Activated T-helper 17 cell treated with anti-CD3 and anti-CD28 coated beads, Interleukin-2, amount 50 U/mL, for 72 hours (primary cell): Measurements from ENCODE around the gene ZSCAN25. TPM values are rescaled to one million over a fixed set of nuclear protein-coding genes. Genes with fewer than 3 reads are reported as not detected.
A peak's percentile ranks its signal among the peaks of the same experiment; 100 is the strongest.

Source experiments
- ATAC-seq: fragments of 150-1000 bp; cut with Tn5 transposase; replicated peaks from 2 replicates; pipeline ENCODE4 v1.10.0; 2021; ENCODE audit warnings: mild to moderate bottlenecking, moderate library complexity
- H3K27ac Mint-ChIP-seq: one replicate; pipeline ENCODE4 v1.8.0; 2022; ENCODE audit warnings: mixed read lengths
- H3K27me3 Mint-ChIP-seq: one replicate; pipeline ENCODE4 v1.8.0; 2022; ENCODE audit warnings: mixed read lengths
- H3K36me3 Mint-ChIP-seq: one replicate; pipeline ENCODE4 v1.8.0; 2022; ENCODE audit warnings: low read depth, mild to moderate bottlenecking, mixed read lengths
- H3K4me1 Mint-ChIP-seq: one replicate; pipeline ENCODE4 v1.8.0; 2022; ENCODE audit warnings: mixed read lengths
- H3K4me3 Mint-ChIP-seq: one replicate; pipeline ENCODE4 v1.8.0; 2022; ENCODE audit warnings: mild to moderate bottlenecking, mixed read lengths
- H3K9me3 Mint-ChIP-seq: one replicate; pipeline ENCODE4 v1.8.0; 2022; ENCODE audit warnings: mixed read lengths
- total RNA-seq, 2 donors: library from RNA; stranded (reverse); gene quantifications; one replicate each; pipeline ENCODE4 v1.2.3, GENCODE V29; 2022

ZSCAN25 gene
- total RNA-seq, 2 donors from 2014 or later, result 25.0 to 58.4 TPM

DNA sequence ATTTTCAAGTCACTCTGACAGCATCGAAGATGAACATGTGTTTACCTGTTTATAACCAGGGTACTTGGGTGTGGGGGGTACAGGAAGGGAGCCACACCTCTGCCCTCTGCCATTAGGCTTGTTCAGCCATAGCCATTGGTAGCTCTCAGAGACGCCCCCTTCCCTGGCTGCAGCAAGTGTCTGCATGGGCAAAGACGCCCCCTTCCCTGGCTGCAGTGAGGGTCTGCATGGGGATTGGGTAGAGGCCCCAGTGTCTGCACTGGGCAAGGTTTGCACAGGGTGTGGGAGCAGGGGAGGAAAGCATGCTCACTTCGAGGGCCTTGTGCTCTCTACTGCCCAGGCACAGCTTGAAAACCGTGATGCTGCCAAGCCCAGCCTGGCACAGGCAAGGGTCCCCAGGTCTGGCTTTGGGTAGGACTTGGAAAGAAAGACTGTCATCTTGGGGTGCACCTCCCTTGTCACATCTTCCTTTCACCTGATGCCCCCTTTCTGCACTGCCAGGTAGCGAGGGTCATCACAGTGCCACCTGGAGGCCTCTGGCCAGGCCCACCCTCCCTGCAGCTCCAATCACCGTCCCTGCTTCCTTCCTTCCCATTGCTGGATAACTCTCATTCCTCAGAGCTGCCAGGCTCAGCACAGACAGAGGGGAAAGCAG is 15.0 kb upstream of the ZSCAN25 start:
- Mint-ChIP-seq H3K4me3 (no peak overlapping the region), H3K4me1 (no peaks in the 10 kb centered on the region), H3K27me3 (no peaks in the 10 kb centered on the region), H3K36me3 (no peaks in the 10 kb centered on the region), H3K27ac (no peak overlapping the region), H3K9me3 (no peaks in the 10 kb centered on the region)
- ATAC-seq, result no peak

DNA sequence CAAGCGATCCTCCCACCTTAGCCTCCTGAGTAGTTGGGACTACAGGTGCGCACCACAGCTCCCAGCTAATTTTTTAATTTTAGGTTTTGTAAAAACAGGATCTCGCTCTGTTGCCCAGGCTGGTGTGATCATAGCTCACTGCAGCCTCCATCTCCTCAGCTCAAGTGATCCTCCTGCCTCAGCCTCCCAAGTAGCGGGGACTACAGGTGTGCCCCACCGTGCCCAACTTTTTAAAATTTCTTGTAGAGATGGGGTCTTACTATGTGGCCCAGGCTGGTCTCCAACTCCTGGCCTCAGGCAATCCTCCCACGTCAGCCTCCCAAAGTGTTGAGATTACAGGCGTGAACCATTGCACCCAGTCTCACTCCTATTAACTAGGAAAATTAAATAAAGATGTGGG is 11.2 kb upstream of the ZSCAN25 start:
- H3K36me3 Mint-ChIP-seq, result no peaks in the 10 kb centered on the region
- no peaks in the 10 kb centered on the region for H3K9me3 Mint-ChIP-seq
- H3K4me3 Mint-ChIP-seq, result no peak overlapping the region
- no peak for ATAC-seq
- H3K27me3 Mint-ChIP-seq, result no peaks in the 10 kb centered on the region
- no peaks in the 10 kb centered on the region for H3K4me1 Mint-ChIP-seq
- no peak overlapping the region for H3K27ac Mint-ChIP-seq

DNA sequence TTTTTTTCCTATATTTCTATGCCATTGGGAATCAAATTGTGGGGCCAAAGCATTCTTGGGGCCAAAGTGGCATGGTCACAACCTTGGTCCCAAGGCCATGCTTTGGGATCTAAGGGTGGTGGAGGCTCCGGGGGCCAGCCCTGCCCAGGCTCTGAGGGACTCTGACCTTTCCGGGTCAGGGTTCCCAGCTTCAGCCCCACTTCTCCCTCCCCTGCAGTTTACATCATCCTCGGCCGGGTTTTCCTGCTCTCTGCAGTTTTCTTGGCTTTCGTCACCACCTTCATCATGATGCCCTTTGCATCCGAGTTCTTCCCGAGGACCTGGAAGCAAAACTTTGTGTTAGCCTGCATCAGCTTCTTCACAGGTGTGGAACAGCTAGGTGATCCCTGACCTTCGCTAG is 10.2 kb upstream of the ZSCAN25 start:
- no peak overlapping the region for H3K4me3 Mint-ChIP-seq
- no peaks in the 10 kb centered on the region for H3K27me3 Mint-ChIP-seq
- H3K36me3 Mint-ChIP-seq, result no peaks in the 10 kb centered on the region
- no peak overlapping the region for H3K27ac Mint-ChIP-seq
- no peak for ATAC-seq
- H3K4me1 Mint-ChIP-seq, result no peaks in the 10 kb centered on the region
- H3K9me3 Mint-ChIP-seq, result no peaks in the 10 kb centered on the region

DNA sequence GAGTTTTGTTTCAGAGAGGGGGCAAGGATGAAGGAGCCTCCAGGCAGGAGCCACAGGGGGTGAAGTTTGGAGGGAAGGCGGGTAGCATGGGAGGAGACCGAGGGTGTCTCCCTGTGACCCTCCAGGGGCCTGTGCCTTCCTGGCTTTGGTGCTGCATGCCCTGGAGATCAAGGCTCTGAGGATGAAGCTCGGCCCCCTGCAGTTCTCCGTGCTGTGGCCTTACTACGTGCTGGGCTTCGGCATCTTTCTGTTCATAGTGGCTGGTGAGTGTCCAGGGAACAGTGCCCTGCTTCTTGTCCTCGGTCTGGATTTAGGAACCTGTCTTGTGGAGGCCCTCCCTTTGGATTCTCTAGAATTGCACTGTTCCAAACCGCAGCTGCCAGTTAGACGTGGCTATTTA is 9.2 kb upstream of the ZSCAN25 start:
- Mint-ChIP-seq H3K4me3 (no peak overlapping the region), H3K27ac (no peak overlapping the region), H3K4me1 (no peaks in the 10 kb centered on the region), H3K36me3 (no peaks in the 10 kb centered on the region), H3K27me3 (no peaks in the 10 kb centered on the region), H3K9me3 (no peaks in the 10 kb centered on the region)
- ATAC-seq, result no peak

DNA sequence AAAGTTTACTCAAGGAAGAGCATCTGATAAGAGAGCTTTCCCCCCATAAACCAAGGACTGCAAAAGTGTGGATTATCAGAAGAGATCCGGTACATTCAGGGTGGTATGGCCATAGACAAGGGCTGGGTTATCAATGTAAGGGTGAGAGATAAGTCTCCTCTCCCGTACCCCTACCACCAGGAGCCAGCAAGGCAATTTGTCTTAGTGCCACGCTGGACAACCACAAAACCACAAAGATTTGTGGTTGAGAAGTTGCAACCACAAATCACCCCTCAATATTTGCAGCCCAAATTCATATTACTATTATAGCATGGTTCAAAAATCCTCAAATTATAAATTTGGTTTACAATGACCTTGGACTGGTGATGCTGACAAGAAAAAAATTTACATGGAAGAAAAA is 2.3 kb upstream of the ZSCAN25 start:
- no peak overlapping the region for H3K27ac Mint-ChIP-seq
- H3K27me3 Mint-ChIP-seq, result no peaks in the 10 kb centered on the region
- H3K4me3 Mint-ChIP-seq, result peak overlapping the region; percentile 97
- peaks cover 26% of the 10 kb centered on the region for H3K4me1 Mint-ChIP-seq
- peaks cover 31% of the 10 kb centered on the region for H3K36me3 Mint-ChIP-seq
- no peaks in the 10 kb centered on the region for H3K9me3 Mint-ChIP-seq
- ATAC-seq, result no peak

DNA sequence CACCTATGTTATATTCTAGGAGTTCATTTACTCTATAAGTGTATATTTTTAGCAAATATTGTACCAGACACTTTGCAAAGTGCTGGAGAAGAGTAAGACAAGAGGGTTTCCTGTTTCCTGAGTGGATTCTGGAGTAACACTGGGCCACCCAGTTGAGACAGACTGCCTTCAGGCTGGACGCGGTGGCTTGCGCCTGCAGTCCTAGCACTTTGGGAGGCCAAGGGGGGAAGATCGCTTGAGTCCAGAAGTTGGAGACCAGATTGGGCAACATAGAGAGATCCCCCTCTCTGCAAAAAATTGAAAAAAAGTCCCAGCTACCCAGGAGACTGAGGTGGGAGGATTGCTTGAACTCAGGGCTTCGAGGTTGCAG is 772 bp upstream of the ZSCAN25 start:
- Mint-ChIP-seq H3K9me3 (no peaks in the 10 kb centered on the region), H3K36me3 (peaks cover 46% of the 10 kb centered on the region), H3K4me3 (peak overlapping the region; percentile 97), H3K27ac (peak overlapping the region; percentile 97), H3K4me1 (peaks cover 26% of the 10 kb centered on the region), H3K27me3 (no peaks in the 10 kb centered on the region)
- no peak for ATAC-seq

DNA sequence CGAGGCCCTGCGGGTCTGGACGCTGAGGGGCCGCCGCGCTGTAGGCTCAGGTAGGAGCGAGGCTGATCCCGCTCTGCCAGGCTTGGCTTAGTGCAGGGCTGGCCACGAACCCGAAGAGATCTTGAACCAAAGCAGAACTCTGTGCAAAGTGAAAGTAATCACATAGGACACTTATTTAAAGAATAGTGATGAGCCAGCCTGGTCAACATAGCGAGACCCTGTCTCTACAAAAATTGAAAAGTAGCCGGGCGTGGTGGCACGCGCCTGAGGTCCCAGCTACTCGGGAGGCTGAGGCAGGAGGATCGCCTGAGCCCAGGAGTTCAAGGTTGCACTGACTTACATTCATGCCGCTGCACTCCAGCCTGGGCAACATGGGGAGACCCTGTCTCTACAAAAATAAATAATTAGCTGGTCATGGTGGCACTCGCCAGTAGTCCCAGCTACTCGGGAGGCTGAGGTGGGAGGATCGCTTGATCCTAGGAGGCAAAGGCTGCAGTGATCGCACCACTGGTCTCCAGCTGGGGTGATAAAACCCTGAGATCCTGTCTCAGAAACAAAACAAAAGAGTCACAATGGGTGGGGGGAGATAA is 541 bp downstream of the ZSCAN25 start:
- H3K4me1 Mint-ChIP-seq, result peaks cover 27% of the 10 kb centered on the region
- H3K27ac Mint-ChIP-seq, result peak overlapping the region; percentile 97
- no peak for ATAC-seq

DNA sequence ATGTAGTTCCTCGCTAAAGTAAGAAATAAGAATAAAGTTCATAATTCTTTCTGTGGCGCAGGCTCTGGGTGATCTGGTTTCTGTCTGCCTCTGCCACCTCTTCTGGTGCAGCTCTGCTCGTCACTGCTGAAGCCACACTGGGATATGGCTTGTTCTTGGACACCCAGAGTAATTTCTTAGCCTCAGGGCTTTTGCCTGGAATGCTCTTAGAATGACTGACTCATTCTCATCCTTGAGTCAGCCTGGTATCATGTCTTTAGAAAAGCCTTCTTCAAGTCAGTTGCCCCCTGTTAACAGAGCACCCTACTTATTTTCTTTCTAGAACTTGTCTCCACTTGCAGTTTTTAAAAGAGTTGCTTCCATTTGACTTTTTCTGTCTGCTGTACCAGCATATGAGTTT is 2.0 kb downstream of the ZSCAN25 start:
- H3K36me3 Mint-ChIP-seq, result peaks cover 73% of the 10 kb centered on the region

More for the DNA sequence above, 541 bp downstream of the ZSCAN25 start:
- H3K4me3 Mint-ChIP-seq, result peak overlapping the region; percentile 97
- no peaks in the 10 kb centered on the region for H3K9me3 Mint-ChIP-seq
- no peaks in the 10 kb centered on the region for H3K27me3 Mint-ChIP-seq
- H3K36me3 Mint-ChIP-seq, result peaks cover 59% of the 10 kb centered on the region

DNA sequence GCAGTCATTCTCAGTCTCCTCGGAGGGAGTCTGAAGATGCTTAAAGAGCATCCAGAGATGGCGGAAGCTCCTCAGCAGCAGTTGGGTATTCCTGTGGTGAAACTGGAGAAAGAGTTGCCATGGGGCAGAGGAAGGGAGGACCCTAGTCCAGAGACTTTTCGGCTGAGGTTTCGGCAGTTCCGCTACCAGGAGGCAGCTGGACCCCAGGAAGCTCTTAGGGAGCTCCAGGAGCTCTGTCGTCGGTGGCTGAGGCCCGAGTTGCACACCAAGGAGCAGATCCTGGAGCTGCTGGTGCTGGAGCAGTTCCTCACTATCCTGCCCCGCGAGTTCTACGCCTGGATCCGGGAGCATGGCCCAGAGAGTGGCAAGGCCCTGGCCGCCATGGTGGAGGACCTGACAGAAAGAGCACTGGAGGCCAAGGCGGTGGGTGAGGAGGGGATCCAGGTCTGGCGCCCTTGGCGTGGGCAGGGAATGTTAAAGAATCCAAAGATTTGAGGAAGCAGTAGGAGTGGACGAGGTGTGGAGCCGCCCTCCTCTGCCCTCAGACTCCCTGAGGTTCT is 2.9 kb downstream of the ZSCAN25 start:
- Mint-ChIP-seq H3K4me1 (peaks cover 40% of the 10 kb centered on the region), H3K4me3 (peak overlapping the region; percentile 97), H3K36me3 (peaks cover 83% of the 10 kb centered on the region), H3K27me3 (no peaks in the 10 kb centered on the region), H3K27ac (peak overlapping the region; percentile 97), H3K9me3 (no peaks in the 10 kb centered on the region)
- ATAC-seq, result no peak

More for the DNA sequence above, 2.0 kb downstream of the ZSCAN25 start:
- H3K4me3 Mint-ChIP-seq, result peak overlapping the region; percentile 97
- H3K27me3 Mint-ChIP-seq, result no peaks in the 10 kb centered on the region
- ATAC-seq, result no peak
- H3K4me1 Mint-ChIP-seq, result peaks cover 31% of the 10 kb centered on the region
- H3K27ac Mint-ChIP-seq, result peak overlapping the region; percentile 97
- no peaks in the 10 kb centered on the region for H3K9me3 Mint-ChIP-seq

DNA sequence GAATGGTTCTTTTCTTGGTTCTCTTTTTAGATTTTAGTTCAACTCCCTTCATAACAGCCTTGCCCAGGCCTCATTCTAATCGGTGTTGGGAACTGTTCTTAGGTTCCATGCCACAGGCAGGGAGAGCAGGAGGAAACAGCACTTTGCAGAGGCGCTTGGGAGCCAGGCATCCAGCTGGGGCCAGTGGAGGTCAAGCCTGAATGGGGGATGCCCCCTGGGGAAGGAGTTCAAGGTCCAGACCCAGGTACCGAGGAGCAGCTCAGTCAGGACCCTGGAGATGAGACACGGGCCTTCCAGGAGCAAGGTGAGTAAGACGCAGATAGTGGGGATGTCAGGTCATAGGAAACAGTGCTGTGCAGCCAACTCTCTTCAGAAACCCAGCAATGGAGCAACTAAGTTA is 4.5 kb downstream of the ZSCAN25 start:
- Mint-ChIP-seq H3K4me3 (peak overlapping the region; percentile 93), H3K27me3 (no peaks in the 10 kb centered on the region), H3K4me1 (peaks cover 50% of the 10 kb centered on the region), H3K9me3 (no peaks in the 10 kb centered on the region), H3K36me3 (peaks cover 99% of the 10 kb centered on the region), H3K27ac (peak overlapping the region; percentile 97)
- ATAC-seq, result no peak

DNA sequence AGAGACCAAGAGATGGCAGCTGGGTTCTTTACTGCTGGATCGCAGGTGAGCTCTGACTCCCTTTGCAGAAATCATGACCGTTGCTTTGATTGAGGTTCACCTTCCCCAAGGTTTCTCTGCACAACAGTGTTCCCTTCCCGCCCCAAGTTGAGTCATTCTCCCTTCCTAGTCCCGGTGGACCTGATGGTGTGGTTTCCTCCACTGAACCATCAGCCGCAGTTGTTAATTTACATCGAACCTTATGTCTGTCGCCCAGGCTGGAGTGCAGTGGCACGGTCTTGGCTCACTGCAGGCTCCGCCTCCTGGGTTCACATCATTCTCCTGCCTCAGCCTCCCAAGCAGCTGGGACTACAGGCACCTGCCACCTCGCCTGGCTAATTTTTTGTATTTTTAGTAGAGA is 5.8 kb downstream of the ZSCAN25 start:
- Mint-ChIP-seq H3K36me3 (peaks cover 100% of the 10 kb centered on the region), H3K27me3 (no peaks in the 10 kb centered on the region), H3K27ac (peak overlapping the region; percentile 97), H3K4me3 (peak overlapping the region; percentile 93), H3K4me1 (peaks cover 55% of the 10 kb centered on the region), H3K9me3 (no peaks in the 10 kb centered on the region)
- ATAC-seq, result peak; percentile 13

DNA sequence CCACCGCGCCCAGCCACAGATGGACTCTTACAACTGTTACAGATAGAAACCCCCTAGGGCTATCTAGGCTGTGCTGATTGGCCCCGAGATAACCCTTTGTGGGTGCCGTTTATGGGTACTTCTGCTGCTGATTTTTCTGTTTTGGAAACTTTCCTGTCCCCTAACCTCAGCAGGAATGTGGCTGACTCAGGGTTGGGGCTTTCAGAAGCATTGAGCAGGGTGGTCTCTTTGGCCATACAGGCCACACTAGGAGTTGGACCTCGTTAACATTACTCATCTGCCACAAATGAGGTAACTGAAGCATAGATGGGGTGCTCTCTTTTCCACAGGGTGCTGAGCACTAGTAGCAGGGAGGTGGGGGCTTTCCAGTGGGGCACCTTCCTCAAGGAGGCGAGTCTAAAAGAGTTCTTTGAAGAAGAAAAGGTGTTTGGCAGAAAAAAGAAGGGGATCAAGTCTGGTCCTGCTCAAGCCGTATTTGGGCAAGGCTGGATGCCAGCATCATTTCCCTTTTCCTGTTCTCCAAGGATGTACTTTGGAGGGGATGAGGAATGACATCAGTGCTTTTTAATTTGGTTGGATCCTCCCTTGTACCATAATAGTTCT is 6.4 kb downstream of the ZSCAN25 start:
- Mint-ChIP-seq H3K27me3 (no peaks in the 10 kb centered on the region), H3K27ac (peak overlapping the region; percentile 97), H3K36me3 (peaks cover 100% of the 10 kb centered on the region), H3K4me3 (peak overlapping the region; percentile 93), H3K4me1 (peaks cover 49% of the 10 kb centered on the region), H3K9me3 (no peaks in the 10 kb centered on the region)
- peak; percentile 80 for ATAC-seq

DNA sequence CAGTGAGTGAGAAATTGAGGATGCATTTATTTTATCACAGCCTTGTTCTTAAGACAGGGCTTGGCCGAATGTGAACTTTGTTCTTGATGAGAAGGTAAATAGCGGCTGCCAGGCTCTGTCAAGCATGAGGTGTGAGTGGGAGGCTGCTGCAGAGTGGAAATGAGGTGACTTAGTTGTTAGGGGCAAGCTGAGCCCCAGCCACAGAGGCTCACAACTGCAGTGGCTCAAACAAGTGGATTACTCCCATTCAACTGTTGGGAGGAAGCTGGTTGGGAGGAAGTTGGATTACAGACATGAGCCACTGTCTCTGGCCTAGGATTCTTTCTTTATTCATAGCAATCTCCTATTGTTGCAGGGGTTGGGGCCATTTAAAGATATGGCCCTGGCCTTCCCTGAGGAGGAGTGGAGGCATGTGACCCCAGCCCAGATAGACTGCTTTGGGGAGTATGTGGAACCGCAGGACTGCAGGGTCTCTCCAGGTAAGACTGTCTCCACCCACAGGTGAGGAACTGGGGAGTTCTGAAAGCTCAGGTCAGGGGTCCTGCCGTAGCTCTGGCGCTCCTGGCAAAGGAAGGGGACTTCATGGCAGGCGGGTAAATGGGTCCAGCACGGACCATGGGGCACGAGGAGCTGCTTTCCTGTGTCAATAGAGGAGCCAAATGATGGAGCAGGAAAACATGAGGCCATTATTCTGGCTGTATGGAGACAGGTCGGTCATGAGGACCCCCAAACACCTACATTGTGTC is 7.1 kb downstream of the ZSCAN25 start:
- Mint-ChIP-seq H3K4me1 (peaks cover 49% of the 10 kb centered on the region), H3K27ac (peak overlapping the region; percentile 97), H3K36me3 (peaks cover 100% of the 10 kb centered on the region), H3K9me3 (no peaks in the 10 kb centered on the region), H3K4me3 (peak overlapping the region; percentile 93), H3K27me3 (no peaks in the 10 kb centered on the region)
- ATAC-seq, result peak; percentile 64

DNA sequence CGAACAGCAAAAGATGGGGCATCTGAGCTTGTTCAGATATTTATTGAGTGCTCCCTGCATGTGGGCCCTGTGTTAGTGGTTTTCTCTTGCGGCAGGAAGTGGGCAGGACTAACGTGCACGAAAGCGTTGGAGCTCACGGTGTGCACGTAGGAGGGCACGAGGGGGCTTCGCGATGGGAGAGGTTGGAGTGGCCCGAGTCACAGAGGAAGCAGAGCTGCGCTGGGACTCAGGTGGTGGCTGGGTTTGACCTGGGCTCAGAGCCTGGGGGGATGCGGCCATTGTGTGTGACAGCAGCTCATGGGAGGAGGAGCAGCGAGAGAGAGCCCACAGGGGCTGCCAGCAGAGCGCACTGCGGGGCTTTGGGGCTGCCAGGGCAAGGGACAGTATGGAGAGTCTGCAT is 7.7 kb downstream of the ZSCAN25 start:
- Mint-ChIP-seq H3K27ac (peak overlapping the region; percentile 97), H3K4me3 (peak overlapping the region; percentile 93), H3K36me3 (peaks cover 100% of the 10 kb centered on the region), H3K27me3 (no peaks in the 10 kb centered on the region), H3K4me1 (peaks cover 45% of the 10 kb centered on the region), H3K9me3 (no peaks in the 10 kb centered on the region)
- ATAC-seq, result peak; percentile 67
